IPS-15b (cell line): Measurements from ENCODE around the gene CAPN5.

Experiments
- H3K27me3 ChIP-seq: one replicate; pipeline ENCODE4 v1.6.1; 2013; ENCODE audit warnings: low read length; ENCODE audit not compliant: control insufficient read depth, insufficient read depth
- H3K36me3 ChIP-seq: one replicate; pipeline ENCODE4 v1.6.1; 2013; ENCODE audit warnings: low read length; ENCODE audit not compliant: control insufficient read depth, insufficient read depth
- H3K4me1 ChIP-seq: one replicate; pipeline ENCODE4 v1.6.1; 2013; ENCODE audit warnings: mild to moderate bottlenecking, low read length; ENCODE audit not compliant: control insufficient read depth, insufficient read depth
- H3K4me3 ChIP-seq: one replicate; pipeline ENCODE4 v1.5.1; 2013; ENCODE audit warnings: low read depth, low read length
- H3K9ac ChIP-seq: one replicate; pipeline ENCODE4 v1.6.1; 2013; ENCODE audit warnings: low read depth, mild to moderate bottlenecking, low read length
- H3K9me3 ChIP-seq: one replicate; pipeline ENCODE4 v1.6.1; 2013; ENCODE audit warnings: mild to moderate bottlenecking, low read length; ENCODE audit not compliant: control insufficient read depth, insufficient read depth

CAPN5 gene

DNA sequence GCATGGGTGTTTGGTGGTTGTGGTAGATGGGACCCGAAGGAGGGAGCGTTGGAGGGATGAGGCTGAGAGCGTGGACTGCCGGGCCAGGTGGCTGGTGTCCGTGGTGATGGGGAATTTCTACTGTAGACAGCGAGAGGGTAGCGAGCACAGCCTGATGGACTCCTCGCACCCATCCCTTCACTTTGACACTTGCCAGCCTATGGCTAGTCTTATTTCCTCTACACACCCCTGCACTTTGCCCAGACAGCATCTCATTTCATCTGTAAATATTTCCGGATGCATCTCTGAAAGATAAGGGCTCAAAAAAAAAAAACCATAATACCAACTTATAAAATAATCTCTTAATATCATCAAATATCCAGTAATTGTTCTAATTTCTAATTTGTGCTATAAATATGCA lies 41.7 kb downstream of the CAPN5 start:
- H3K27me3 ChIP-seq: no peaks in the 10 kb centered on the region
- no peaks in the 10 kb centered on the region for H3K4me1 ChIP-seq
- no peaks in the 10 kb centered on the region for H3K36me3 ChIP-seq
- H3K9ac ChIP-seq: no peak overlapping the region
- no peak overlapping the region for H3K4me3 ChIP-seq
- no peaks in the 10 kb centered on the region for H3K9me3 ChIP-seq

DNA sequence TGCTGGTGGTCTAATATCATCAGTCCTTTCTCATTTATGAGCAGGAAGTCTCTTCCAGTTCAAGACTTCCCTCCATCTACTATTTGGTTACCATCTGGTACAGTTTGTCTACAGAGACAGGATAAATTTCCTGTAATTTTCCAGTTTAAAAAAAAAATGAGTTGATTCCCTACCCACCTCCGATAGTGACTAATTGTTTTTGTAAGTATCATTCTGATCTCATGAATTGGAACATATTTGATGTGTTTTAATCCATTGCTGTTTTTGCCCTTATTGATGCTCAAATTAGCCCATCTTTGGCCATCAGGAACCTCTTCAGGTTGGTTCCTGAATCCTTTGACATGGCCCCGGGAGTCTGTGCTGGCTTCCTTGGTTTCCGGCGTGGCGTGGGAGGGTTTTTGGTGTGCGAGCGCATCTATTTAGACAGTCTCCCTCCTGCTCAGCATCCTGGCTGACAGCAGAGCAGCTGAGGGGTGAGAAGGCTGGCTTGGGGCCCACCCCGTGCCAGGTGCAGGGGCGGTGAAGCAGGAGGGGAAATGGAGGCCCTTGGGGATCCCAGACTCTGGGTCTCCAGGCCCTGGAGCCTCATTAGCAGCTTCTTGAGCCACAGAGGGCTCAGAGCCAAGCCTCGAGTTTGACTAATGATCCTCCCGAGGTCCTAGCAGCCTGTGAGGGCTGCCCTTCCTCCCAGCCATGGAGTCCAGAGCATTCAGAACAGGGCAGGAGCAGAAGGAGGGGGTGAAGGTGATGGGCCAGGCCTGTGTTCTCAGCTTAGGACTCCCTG lies 42.7 kb downstream of the CAPN5 start:
- H3K4me3 ChIP-seq: no peak overlapping the region
- no peaks in the 10 kb centered on the region for H3K27me3 ChIP-seq
- H3K9me3 ChIP-seq: no peaks in the 10 kb centered on the region
- H3K9ac ChIP-seq: no peak overlapping the region
- H3K36me3 ChIP-seq: no peaks in the 10 kb centered on the region
- no peaks in the 10 kb centered on the region for H3K4me1 ChIP-seq

DNA sequence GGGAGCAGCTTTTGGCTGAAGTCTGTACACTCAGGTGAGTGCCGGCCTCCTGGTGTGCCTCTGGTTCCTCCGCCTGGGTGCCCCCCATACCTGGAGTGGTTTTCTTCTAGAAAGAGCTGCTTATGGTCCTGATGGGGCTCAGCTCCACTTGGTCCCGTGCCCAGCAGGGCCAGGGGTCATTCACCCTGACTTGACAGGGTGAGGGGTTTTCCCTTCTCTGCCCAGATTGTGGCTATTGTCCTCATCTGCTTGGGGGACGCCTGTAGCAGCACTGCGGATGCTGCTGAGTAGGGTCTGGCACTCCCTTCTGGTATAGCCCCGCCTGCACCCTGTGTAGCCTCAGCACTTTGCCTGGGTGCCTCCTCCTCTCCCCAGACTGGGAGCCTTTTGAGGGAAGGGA lies 44.1 kb downstream of the CAPN5 start:
- no peak overlapping the region for H3K4me3 ChIP-seq
- no peaks in the 10 kb centered on the region for H3K27me3 ChIP-seq
- H3K4me1 ChIP-seq: no peaks in the 10 kb centered on the region
- H3K9ac ChIP-seq: no peak overlapping the region
- no peaks in the 10 kb centered on the region for H3K9me3 ChIP-seq
- no peaks in the 10 kb centered on the region for H3K36me3 ChIP-seq

DNA sequence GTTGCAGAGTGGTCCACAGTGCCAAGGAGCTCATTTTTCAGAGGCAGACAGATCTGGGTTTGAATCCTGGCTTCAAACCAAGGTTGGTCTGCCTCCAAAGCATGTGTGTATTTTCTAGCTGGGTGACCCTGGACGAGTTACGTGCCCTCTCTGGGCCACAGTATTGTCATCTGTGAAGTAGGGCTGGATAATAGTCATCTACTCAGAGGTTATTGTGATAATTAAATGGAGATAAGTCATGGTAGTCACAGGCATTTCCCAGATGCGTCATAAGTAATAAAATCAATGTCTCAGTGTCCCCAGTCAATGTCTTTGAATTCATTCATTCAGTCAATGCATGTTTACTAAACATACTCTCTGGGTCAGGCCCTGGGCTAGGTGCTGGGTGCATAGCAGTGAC lies 44.5 kb downstream of the CAPN5 start:
- Histone ChIP-seq H3K36me3 (no peaks in the 10 kb centered on the region), H3K4me3 (no peak overlapping the region), H3K9me3 (no peaks in the 10 kb centered on the region), H3K9ac (no peak overlapping the region), H3K4me1 (no peaks in the 10 kb centered on the region), H3K27me3 (no peaks in the 10 kb centered on the region)

DNA sequence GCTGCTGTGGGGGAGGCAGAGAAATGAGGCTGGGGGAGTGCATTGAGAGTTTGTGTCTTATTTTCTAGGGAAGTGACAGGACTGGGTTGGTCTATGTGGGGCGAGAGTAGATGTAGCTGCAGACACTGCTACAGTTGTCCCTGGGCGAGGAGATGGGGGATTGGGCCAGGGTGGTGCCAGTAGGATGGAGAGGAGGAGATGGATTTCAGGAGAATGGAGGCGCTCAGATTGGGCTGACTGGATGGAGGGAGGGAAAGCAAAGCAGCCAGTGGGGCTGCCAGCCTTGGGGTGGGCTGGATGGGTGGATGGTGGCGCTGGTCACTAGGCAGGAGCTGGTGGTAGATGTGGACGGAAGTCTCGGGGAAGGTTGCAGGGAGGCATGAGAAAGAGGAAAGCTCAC lies 45.2 kb downstream of the CAPN5 start:
- Histone ChIP-seq H3K9me3 (no peaks in the 10 kb centered on the region), H3K36me3 (no peaks in the 10 kb centered on the region), H3K4me1 (no peaks in the 10 kb centered on the region), H3K4me3 (no peak overlapping the region), H3K9ac (no peak overlapping the region), H3K27me3 (no peaks in the 10 kb centered on the region)

DNA sequence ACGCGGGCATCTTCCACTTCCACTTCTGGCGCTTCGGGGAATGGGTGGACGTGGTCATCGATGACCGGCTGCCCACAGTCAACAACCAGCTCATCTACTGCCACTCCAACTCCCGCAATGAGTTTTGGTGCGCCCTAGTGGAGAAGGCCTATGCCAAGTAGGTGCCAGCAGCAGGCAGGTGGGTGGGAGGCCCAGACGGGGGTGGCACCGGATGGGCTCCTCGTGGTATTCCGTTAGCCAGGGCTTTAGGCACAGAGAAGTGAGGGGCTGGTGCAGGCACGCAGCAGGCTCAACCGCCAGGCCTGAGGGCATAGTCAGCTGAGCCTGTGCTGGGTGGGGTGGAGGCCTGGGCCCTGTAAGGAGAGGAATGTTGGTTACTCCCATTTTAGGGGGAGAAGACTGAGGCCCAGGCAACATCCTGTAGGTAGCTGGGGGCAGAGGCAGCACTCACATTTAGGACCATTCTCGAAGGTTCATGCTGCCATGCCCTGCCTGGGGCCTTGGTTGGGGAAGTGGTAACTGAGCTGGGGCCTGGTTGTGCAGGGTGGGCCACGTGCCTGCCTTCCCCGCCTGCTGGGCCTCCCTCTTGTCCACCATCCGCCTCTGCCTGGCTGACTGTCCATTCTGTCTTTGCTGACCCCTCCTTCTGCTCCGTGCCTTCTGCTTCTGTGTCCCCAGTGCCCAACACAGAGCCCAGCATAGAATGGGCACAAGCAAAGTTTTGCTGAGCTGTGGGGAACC lies 46.0 kb downstream of the CAPN5 start:
- H3K4me3 ChIP-seq: no peak overlapping the region
- no peaks in the 10 kb centered on the region for H3K4me1 ChIP-seq
- H3K9me3 ChIP-seq: no peaks in the 10 kb centered on the region
- no peaks in the 10 kb centered on the region for H3K36me3 ChIP-seq
- no peak overlapping the region for H3K9ac ChIP-seq
- H3K27me3 ChIP-seq: no peaks in the 10 kb centered on the region

DNA sequence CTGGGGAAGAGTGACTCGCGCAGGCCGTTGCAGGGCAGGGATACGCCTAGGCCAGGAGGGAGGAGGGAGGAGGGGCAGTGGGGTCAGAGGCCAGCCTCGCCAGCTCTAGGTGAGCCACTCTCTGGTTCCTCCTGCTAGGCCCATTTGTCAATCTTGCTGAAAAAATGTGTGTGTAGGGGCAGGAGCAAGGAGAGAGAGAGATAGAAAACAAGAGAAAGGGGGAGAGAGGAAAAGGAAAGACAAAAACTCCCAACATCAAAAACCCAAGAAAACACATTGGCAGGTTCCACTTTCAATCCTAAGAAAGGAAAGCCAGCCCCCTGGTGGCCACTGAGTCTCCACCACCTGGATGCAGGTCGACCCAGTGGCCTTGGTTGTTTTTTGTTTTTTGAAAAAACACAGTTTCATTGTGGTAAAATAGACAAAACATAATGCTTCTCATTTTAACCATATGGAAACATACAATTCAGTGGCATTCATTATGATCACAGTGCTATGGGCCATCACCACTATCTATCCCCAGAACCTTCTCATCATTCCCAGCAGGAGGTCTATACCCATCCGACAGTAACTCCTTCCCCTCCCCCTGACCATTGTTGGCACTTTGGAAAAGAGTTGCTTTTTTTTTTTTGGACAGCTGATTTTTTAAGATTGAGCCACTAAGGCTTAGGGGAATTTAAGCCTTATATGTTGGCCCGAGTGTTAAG lies 46.8 kb downstream of the CAPN5 start:
- H3K9ac ChIP-seq: no peak overlapping the region
- no peaks in the 10 kb centered on the region for H3K27me3 ChIP-seq
- no peaks in the 10 kb centered on the region for H3K4me1 ChIP-seq
- H3K36me3 ChIP-seq: peaks cover 3% of the 10 kb centered on the region
- H3K9me3 ChIP-seq: no peaks in the 10 kb centered on the region
- H3K4me3 ChIP-seq: no peak overlapping the region

DNA sequence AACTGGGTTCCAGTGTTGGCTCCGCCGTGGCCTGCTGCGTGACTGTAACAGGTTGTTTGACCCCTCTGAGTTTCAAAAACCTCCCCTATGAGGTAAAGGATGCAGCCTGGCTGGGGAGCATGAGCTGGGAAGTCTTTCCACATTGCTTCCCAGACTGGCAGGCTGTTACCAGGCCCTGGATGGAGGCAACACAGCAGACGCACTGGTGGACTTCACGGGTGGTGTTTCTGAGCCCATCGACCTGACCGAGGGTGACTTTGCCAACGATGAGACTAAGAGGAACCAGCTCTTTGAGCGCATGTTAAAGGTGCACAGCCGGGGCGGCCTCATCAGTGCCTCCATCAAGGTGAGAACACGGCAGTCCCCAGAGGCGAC lies 47.3 kb downstream of the CAPN5 start:
- Histone ChIP-seq H3K9me3 (no peaks in the 10 kb centered on the region), H3K4me1 (no peaks in the 10 kb centered on the region), H3K4me3 (no peak overlapping the region), H3K36me3 (peaks cover 3% of the 10 kb centered on the region), H3K9ac (no peak overlapping the region), H3K27me3 (no peaks in the 10 kb centered on the region)

DNA sequence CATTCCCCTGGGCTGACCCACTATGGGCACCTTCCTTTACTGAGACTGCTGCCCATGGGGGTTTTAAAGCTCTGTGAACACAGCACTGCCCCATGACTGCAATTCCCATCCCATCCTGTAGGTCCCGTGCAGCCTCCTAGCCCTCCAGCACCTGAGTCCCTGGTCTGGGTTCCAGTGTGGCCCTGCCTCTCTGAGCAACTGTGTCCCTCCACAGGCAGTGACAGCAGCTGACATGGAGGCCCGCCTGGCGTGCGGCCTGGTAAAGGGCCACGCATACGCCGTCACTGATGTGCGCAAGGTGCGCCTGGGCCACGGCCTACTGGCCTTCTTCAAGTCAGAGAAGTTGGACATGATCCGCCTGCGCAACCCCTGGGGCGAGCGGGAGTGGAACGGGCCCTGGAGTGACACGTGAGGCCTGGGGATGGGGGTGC lies 48.4 kb downstream of the CAPN5 start:
- Histone ChIP-seq H3K9me3 (no peaks in the 10 kb centered on the region), H3K9ac (no peak overlapping the region), H3K36me3 (peaks cover 8% of the 10 kb centered on the region), H3K4me1 (no peaks in the 10 kb centered on the region), H3K27me3 (no peaks in the 10 kb centered on the region), H3K4me3 (no peak overlapping the region)

DNA sequence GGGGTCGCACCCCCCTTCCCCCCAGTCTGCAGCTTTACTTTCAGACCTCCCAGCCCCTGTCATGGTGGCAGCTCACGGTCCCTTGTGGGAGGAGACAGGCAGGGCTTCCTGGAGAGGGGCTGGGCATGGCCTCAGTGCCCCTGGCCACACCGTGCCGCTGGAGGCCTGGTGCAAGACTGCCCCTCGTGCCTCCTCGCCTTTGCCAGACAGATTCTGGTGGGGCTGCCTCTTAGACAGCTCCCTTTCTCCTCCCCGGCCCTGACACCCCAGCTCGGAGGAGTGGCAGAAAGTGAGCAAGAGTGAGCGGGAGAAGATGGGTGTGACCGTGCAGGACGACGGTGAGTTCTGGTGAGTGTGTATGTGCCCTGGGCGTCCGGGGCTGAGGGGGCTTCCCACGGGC lies 49.2 kb downstream of the CAPN5 start:
- Histone ChIP-seq H3K4me1 (no peaks in the 10 kb centered on the region), H3K9me3 (no peaks in the 10 kb centered on the region), H3K9ac (no peak overlapping the region), H3K27me3 (no peaks in the 10 kb centered on the region), H3K36me3 (peaks cover 12% of the 10 kb centered on the region), H3K4me3 (no peak overlapping the region)

DNA sequence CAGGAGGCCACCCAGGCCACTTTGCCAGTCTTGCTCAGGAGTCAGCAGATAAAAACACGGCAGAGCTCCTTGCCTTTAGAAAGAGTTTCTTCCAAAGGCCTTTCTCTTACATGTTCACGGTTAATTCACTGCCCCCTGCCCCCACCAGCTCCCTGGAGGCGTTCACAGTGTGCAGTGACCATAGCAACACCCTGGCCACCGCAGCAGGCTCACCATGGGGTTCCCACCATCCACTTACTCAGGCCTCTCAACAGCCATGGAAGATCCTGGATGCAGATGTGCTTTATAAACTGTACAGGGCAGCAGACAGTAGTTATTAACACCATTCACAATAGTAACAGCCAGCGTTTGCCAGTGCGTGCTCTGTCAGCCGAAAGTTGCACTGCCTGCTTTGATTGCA lies 50.7 kb downstream of the CAPN5 start:
- H3K27me3 ChIP-seq: no peaks in the 10 kb centered on the region
- H3K4me3 ChIP-seq: no peak overlapping the region
- H3K9me3 ChIP-seq: no peaks in the 10 kb centered on the region
- H3K9ac ChIP-seq: no peak overlapping the region
- H3K36me3 ChIP-seq: peaks cover 16% of the 10 kb centered on the region
- H3K4me1 ChIP-seq: no peaks in the 10 kb centered on the region

DNA sequence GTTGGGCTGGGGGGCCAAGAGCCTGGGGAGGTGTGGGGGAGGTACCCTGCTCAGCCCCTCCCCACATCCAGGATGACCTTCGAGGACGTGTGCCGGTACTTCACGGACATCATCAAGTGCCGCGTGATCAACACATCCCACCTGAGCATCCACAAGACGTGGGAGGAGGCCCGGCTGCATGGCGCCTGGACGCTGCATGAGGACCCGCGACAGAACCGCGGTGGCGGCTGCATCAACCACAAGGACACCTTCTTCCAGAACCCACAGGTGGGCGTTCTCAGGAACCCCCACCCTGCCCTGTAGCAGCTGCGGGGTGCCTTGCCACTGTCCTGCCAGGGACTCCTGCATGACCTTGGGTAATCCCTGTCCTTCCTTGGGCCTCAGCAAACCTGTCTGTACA lies 51.3 kb downstream of the CAPN5 start:
- no peaks in the 10 kb centered on the region for H3K9me3 ChIP-seq
- H3K4me3 ChIP-seq: no peak overlapping the region
- H3K4me1 ChIP-seq: no peaks in the 10 kb centered on the region
- peaks cover 16% of the 10 kb centered on the region for H3K36me3 ChIP-seq
- no peak overlapping the region for H3K9ac ChIP-seq
- no peaks in the 10 kb centered on the region for H3K27me3 ChIP-seq
